C4-2B (cell line): ENCODE data around the gene SLC4A11.
A peak's percentile ranks its signal among the peaks of the same experiment; 100 is the strongest.

Source experiments
- H3K27ac ChIP-seq: fragments of 450-650 bp; 2 replicates; pipeline ENCODE4 v1.5.1; 2017
- ZFX ChIP-seq: fragments of 450-650 bp; IDR thresholded peaks from 2 replicates; pipeline ENCODE4 v1.6.1; 2017
- TF ChIP-seq, protein P1 (sequence below): fragments of 450-650 bp; conservative IDR thresholded peaks from 2 replicates; pipeline ENCODE4 v1.5.1; 2017; ENCODE audit warnings: mild to moderate bottlenecking

Gene SLC4A11

DNA sequence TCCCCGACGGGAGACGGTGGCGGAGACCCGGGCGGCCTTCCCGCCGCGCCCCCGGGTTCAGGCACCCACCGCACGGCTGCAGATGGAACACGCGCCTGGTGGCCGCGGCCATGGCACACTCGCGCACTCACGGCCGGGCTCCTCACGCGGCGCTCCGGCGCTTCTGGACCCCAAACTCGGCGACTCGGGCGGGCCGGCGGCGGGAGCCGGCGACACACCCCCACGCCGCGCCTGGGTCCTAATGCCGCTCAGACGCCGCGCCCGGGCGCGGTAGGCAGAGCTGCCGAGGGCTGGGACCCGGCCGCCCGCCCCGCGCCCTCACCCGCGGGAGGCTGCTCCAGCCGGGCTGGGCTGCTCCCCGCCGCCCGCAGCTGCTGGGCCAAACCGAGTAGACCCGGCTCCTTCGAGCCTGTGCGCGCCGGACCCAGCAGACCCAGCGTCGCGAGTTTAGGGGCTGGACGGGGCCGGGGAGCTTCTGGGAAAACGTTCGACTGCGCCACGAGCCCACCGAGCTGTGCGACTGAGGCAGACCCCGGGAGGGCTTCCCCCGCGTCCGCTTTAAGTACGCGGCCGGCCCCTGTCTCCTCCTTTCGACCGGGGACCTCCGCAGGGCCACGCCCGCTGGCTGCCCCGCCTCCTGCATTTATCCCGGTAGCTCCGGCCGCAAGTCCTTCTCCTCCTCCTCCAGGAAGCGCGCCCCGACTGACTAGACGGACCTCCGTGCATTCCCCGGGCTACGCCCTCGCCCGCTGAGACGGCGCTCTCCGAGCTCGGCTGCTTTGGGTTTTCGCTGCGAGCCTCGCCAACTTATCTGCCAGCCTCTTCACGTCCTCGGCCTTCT is at the start of gene SLC4A11:
SLC4A11 (minus strand) TSS at position 165 of the 841 bp plus-strand sequence; CDS start at position 112, 53 bp downstream.
- H3K27ac ChIP-seq = peak within 1 kb of the TSS; percentile 42
- TF ChIP-seq, protein P1, sequence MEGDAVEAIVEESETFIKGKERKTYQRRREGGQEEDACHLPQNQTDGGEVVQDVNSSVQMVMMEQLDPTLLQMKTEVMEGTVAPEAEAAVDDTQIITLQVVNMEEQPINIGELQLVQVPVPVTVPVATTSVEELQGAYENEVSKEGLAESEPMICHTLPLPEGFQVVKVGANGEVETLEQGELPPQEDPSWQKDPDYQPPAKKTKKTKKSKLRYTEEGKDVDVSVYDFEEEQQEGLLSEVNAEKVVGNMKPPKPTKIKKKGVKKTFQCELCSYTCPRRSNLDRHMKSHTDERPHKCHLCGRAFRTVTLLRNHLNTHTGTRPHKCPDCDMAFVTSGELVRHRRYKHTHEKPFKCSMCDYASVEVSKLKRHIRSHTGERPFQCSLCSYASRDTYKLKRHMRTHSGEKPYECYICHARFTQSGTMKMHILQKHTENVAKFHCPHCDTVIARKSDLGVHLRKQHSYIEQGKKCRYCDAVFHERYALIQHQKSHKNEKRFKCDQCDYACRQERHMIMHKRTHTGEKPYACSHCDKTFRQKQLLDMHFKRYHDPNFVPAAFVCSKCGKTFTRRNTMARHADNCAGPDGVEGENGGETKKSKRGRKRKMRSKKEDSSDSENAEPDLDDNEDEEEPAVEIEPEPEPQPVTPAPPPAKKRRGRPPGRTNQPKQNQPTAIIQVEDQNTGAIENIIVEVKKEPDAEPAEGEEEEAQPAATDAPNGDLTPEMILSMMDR = no peak
- no peak for TF ChIP-seq ZFX

DNA sequence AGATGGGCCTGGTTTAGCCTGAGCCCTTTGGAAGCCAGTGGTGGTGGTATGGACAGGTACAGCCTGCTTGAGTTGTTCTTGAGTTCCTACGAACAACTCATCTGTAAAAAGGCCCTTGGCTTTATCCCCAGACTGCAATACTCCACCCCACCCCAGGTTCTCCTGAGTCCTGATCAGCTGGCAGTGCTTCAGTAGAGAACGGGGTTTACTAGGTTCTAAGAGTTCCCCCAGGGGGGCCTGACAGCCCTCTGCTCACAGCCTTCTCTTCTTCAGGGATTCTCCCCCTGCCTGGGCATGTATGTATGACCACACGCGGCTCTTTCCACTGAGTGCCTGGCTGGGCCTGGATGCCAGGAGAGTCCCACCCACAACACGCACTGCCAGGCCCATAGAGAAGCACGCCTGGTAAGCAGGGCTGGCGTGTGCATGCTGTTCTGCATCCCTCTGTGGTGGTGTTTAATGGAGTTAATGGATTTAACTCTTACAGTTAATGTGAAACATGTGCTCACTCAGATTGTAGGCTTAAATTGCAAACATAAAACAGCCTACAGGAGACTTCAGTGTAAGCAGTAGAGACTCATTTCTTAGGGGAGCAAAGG is 44.3 kb upstream of the SLC4A11 start:
- H3K27ac ChIP-seq = no peak overlapping the region
- TF ChIP-seq, protein P1 = no peak
- no peak for TF ChIP-seq ZFX

DNA sequence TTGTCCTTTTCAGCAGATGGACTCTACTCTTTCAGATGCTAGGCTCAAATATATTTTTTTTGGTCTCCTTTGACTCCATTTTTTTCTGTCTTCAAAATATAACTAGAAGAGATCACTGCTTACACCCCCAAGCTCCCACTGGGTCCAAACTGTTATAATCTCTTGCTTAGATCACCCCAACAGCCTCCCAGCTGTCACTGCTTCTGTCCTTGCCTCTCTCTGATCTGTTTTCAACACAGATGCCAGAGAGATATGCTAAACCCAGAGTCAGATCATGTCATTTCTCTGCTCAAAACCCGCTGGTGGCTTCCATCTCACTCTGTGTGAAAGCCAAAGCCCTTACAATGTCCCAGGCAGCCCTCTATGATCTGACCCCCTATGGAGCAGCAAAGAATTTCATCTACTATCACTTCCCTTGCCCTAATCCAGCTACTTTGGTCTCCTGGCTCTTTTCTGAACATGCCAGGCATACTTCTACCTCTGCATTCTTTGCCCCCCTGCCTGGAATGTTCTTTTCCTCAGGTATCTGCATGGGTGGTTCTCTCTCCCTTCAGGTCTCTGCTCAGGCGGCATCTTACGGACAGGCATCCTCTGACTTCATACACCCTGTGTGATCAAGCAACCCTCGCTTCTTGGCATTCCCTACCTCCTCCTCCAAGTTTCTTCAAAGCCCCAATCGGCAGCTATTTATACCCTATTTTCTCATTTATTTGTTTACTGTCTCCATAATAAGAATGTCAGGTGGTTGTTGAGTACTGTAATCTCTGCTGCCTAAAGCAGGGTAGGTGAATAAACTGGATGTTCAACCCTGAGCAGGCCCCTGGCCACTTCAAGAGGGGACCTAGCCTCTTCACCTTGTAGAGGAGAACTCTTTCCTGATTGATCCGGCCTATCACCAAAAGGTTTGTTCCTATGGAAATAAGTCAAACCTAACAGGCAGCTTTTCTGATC is 43.6 kb upstream of the SLC4A11 start:
- no peak overlapping the region for H3K27ac ChIP-seq
- TF ChIP-seq ZFX = no peak
- TF ChIP-seq, protein P1 = no peak

DNA sequence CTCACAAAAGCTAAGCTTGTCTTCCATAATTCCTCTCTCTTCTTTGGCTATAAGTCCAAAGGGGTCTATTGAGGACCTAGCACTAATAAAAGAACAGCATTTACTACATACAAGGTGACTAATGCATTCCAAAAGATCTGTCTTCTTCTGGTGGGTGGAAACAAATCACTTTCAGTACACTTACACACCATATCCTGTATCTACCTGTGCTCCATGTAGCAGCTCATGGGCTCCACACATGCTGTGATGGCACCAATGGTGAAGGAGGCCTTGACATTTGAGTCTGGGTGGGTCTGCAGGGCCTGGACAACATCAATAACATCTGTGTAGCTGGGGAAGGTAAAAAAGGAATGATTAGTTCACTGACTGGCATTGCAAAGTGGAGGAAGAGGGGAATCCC is 42.4 kb upstream of the SLC4A11 start:
- TF ChIP-seq, protein P1 = no peak
- TF ChIP-seq ZFX = no peak
- no peak overlapping the region for H3K27ac ChIP-seq

DNA sequence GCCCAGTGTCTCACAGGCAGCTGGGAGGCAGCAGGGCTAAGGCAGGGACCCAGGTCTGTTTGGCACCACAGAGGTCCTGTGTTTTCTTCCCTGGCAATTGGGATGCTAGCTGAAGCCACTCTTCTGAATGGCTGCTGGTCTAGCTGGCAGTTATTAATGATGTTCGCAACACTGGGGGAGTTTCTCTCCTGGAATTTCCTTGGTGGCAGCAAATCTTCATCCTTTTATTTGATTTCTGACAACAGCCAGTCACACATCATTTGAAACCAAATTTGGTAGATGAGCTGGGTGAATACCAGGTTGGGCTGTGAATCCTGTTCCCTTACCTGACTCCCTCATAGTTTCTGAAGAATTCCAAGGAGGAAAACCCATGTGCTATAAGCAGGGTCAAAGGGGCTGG is 40.8 kb upstream of the SLC4A11 start:
- no peak overlapping the region for H3K27ac ChIP-seq
- no peak for TF ChIP-seq ZFX
- TF ChIP-seq, protein P1 = no peak

DNA sequence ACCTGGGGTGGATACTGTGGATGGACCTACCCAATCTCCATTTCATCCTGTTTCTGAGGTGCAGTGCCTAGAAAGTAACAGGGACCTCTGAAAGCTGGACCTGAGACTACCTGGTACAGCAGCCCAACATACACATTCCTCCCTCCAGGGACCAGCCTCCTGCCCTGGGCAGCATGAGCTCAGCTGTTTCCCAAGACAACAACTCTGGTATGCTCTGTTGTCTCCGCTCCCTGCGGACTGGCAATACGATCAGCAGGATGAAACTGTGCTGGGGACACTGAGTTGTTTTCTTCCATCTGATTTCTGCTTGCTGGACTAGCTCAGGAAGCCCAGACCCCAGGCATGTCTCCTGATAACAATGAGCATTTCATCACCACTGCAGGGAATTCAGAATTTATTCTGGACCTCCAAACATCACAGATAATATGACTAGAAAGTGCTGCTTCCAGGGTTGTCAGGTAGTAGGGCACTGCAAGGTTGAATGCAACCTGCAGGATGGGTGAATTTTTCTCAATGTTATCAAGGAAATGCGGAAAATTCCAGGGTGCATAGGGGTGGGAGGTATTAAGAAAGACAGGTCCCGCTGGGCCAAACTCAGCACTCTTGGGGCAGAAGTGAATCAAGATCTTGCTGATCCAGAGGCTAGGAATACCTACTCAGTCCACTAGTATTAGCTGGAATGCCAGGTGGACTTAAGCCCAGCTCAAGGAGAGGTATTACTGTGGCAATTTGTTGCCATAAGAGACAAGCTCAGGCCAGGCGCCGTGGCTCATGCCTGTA is 38.9 kb upstream of the SLC4A11 start:
- TF ChIP-seq, protein P1 = no peak
- TF ChIP-seq ZFX = no peak
- no peak overlapping the region for H3K27ac ChIP-seq
